Stimulated activated CD8-positive, alpha-beta memory T cell treated with anti-CD3 and anti-CD28 coated beads, Interleukin-7, amount 100 ng/mL, for 1 hour (primary cell): Measurements from ENCODE around the gene KIT.
"Not testable (repeated sequence)": the region's sequence is repeated elsewhere in the genome, so short reads cannot be mapped to it uniquely, and the experiment has no call there.

Experiments
- DNase-seq, 2 donors: peaks; one replicate each; pipeline ENCODE4 v3.0.0-alpha.2; 2020; ENCODE audit warnings: low read depth in 2 of 2

Gene KIT

DNA sequence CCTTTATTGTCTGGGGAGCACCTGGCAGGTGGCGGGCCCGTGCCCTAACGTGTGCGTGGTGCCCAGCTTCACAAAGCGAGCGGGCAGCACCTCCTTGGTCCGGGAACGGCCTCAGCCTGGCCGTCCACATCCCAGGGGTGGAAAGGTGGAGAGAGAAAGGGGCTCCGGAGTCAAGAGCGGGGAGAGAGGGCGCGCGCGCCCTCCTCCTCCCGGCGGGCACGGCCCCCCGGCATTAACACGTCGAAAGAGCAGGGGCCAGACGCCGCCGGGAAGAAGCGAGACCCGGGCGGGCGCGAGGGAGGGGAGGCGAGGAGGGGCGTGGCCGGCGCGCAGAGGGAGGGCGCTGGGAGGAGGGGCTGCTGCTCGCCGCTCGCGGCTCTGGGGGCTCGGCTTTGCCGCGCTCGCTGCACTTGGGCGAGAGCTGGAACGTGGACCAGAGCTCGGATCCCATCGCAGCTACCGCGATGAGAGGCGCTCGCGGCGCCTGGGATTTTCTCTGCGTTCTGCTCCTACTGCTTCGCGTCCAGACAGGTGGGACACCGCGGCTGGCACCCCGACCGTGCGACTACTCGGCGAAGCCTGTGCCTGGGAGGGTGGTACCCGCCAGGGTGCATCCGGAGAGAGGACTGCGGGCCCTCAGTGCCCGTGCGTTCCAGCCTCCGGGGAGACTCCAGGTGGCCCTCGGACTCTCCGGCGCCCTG, at the start of gene KIT:
KIT (plus strand) TSS at position 407 of the 701 bp plus-strand sequence; CDS start at position 465, 58 bp downstream.
- DNase-seq = no peak

DNA sequence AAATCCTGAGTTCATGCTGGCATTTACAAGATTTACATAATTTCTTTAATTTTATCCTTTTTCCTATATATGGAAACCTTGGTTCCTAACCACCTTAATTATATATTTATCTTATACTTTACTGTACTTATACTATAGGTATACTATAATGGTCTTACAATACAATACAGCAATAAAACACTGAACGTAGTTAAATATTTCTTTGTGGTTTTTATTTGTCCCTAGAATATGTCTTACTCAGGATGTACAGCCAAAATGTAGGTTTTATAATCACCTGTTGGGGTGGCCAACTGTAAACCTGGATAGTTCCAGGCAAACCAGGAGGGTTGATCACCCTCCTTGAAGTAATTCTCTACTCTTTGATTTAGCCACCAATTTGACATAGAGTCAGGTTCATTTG, 48.4 kb upstream of the KIT start:
- DNase-seq = no peak

- no peak for DNase-seq
Observed at GRCh38 chr4:54614149-54614548, 43.6 kb upstream of the KIT start.

DNA sequence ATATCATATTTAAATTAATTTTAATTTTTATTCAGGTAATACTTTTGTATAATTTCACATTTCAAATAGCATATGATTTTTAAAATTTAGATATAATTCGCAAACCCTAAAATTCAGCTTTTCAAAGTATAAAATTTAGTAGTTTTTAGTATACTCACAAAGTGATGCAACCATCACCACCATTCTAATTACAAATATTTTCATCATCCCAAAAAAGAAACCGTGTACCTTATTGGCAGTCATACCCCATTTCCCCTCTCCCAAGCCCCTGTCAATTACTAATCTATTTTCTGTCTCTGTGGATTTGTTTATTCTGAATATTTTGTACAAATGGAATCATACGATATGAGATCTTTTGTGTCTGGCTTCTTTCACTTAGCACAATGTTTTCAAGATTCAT, 37.0 kb upstream of the KIT start:
- DNase-seq = no peak

DNA sequence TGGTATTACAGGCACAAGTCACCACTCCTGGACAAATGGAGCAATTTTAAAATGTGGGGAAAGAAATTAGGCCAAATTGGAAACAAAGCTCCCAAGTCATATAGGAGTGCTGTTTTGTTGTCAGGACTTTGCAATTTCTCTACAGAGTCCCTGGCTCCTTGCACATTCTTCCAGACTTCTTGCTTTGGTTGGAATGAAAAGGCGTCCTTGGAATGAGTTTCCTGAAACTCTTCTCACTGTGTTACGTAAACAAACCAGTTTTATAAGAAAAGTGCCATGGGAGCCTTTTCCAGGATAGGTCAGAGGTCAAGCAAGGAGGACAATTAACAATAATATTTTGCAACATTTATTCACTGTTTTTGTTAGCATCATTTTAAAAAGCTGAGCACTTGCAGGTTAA, 32.4 kb upstream of the KIT start:
- DNase-seq = no peak

DNA sequence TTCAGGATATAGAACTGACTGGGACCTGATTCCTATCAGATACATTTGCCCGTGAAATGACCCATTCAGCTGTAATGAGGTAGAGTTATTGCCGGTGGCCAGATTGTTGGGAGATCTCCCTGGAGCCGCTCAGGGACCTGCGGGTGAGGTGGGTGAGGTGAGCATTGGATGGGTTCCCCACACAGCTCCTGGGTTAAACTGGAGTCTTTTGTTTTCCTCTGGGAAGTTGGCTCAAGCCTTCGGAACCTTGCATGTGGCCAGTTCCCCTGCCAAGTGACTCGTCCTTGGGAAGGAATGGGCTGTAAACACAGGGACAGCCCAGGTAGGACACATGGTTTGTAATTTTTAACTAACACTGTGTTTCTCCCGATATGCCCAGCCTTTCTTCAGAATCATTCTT, 31.6 kb upstream of the KIT start:
- no peak for DNase-seq

DNA sequence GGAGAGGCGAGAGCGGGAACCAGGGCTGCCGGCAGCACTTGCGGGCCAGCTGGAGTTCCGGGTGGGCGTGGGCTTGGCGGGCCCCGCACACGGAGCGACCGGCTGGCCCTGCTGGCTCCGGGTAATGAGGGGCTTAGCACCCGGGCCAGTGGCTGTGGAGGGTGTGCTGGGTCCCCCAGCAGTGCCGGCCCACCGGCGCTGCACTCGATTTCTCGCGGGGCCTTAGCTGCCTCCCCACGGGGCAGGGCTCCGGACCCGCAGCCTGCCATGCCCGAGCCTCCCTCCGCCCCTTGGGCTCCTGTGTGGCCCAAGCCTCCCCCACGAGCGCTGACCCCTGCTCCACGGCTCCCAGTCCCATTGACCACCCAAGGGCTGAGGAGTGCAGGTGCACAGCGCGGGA, 25.2 kb upstream of the KIT start:
- no peak for DNase-seq

- not testable (repeated sequence) for DNase-seq
Observed at GRCh38 chr4:54633102-54633740, 24.5 kb upstream of the KIT start.

GRCh38 chr4:54635318-54635717, 22.4 kb upstream of the KIT start:
- no peak for DNase-seq

- DNase-seq = no peak
Observed at GRCh38 chr4:54637325-54637724, 20.4 kb upstream of the KIT start.

DNA sequence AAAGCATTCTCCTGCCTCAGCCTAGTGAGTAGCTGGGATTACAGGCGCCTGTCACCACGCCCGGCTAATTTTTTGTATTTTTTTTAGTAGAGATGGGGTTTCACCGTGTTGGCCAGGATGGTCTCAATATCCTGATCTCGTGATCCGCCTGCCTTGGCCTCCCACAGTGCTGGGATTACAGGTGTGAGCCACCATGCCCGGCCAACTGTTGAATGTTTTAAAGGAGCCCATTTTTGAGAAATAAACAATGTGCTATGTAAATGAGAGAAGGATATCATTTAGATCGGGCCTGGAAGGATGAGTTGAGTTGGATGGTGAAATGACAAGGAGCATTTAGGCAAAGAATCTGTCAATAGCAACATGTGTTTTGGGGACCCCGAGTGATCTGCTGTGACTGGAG, 16.7 kb upstream of the KIT start:
- not testable (repeated sequence) for DNase-seq

DNA sequence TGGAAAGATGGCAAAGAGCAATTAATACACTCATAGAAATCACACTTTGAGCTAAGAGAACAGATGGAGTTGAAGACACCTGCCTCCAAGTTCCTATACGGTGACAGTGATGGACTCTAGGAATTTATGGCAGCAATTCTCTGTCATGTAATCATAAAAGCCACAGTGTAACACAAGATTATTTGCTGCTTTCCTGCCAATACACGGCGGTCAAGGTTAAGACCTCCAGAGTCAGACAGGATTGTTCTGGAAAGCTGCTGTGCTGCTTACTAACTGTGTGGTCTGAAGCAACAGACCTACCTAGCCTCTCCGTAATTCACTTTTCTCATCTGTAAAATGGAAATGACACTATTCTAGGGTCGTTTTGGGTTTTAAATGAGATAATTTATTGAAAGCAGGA, 14.6 kb upstream of the KIT start:
- DNase-seq = no peak

DNA sequence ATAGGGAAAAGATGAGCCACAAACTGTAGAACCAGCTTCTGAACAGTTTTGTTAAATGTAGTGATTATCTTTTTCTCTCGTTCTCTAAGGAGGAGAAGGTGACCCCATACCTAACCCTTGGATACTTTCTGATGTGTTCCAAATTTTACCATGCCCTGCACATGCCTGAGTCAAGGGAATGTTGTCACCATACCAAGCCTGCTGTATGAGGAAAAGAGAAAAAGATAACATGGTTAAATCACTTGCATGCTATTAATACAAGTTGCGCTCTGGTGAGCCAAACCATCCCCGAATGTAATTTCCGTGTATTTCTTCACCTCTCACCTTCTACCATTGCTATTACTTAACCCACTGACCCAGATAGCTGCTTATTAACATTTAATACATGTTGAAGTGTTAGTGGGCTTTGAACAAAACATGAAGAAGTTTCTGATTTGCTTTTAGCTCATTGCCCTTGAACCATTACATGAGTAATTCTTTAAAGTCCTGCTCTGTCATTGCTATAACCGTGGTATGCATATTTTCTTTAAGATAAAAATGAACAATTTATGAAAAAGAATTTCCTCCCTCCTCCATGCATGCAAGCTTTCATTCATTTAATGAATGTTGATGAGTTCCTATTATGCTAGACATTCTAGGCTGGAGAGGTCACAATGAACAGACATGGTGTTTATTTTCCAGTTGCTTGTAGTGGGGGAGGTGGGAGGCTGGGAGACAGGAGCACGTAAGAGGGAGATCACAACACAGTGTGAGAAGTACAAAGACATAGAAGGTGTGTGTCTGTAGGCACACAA, 13.6 kb upstream of the KIT start:
- no peak for DNase-seq

GRCh38 chr4:54645830-54646229, 11.9 kb upstream of the KIT start:
- no peak for DNase-seq

- DNase-seq = no peak
Observed at GRCh38 chr4:54647070-54647469, 10.7 kb upstream of the KIT start.

- no peak for DNase-seq
Observed at GRCh38 chr4:54651050-54651449, 6.7 kb upstream of the KIT start.

DNA sequence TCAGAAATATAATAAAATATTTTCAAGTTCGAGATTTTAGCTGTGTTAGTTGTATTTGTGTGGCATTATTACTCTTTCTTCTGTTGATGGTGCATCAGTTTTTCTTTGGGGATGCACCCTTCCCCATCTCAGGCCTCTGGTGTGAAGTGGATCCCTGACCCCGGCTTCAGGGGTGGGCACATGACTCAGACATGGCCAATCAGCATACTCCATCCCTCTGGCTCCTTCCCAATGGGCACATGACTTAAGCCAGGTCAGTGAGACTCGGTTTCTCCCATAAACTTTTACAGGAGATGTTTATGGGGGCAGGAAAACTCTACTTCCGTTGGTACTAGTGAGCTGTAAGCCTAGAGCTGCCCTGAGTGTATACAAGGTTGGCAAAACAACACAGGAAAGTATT, 3.0 kb upstream of the KIT start:
- no peak for DNase-seq

GRCh38 chr4:54657185-54657550, 589 bp upstream of the KIT start:
- DNase-seq = no peak

- DNase-seq = no peak
Observed at GRCh38 chr4:54658252-54659093, 716 bp downstream of the KIT start.

- no peak for DNase-seq
Observed at GRCh38 chr4:54659313-54659712, 1.6 kb downstream of the KIT start.

DNA sequence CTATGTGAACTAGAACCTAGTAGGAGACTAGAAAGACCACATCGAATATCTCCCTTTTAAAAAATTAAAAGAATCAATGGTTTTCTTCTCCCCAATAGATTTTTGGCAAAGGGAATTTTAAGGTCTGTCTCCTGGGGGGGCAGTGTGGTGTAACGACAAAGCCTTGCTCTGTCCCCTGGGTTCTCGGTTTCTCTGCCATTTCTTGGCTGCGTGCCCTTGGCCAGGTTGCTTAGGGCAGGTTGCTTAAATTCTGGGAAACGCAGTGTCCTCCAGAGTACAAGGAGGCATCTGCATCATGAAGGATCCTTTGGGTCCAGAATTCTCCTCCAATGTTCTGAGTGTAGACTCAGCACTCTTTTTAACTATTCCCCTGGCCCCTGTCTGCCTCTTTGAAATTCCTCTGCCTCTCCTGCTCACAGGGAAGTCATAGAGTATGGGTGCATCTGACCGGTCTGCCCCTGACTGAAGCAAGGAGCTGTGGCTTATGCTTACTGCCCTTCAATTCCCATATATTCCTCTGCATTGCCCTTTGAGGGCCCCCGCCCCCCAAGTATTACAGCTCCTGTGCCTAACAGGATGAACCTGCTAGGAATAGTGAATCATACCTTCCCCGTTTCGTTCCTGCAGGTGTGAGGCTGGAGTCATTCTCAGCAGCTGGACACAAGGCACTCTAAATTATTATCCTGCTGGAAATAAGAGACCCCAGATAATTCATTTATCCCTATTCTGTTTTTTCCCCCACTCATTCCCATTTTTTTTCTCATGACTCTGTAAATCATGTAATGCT, 2.2 kb downstream of the KIT start:
- DNase-seq = no peak
